ENCODE data around the gene DMAC2. TPM values are rescaled to one million over a fixed set of nuclear protein-coding genes. Genes with fewer than 3 reads are reported as not detected.
"Not testable (repeated sequence)": the region's sequence is repeated elsewhere in the genome, so short reads cannot be mapped to it uniquely, and the experiment has no call there.

DMAC2 gene
- total RNA-seq, 1 experiment from 2014 or later = 99.0 TPM

GRCh38 chr19:41422955-41423354 lies 16.8 kb downstream of the DMAC2 start:
- no peak for DNase-seq (ENCODE audit: low read depth)

GRCh38 chr19:41422456-41422855 lies 17.3 kb downstream of the DMAC2 start:
- no peak for DNase-seq (ENCODE audit: low read depth)

GRCh38 chr19:41421973-41422372 lies 17.7 kb downstream of the DMAC2 start:
- DNase-seq (ENCODE audit: low read depth) = no peak

GRCh38 chr19:41421314-41421713 lies 18.4 kb downstream of the DMAC2 start:
- no peak for DNase-seq (ENCODE audit: low read depth)

- no peak for DNase-seq (ENCODE audit: low read depth)
Measured at GRCh38 chr19:41420101-41420880, 19.4 kb downstream of the DMAC2 start.

- DNase-seq (ENCODE audit: low read depth) = no peak
Measured at GRCh38 chr19:41416194-41416674, 23.5 kb downstream of the DMAC2 start.

GRCh38 chr19:41415154-41415571 lies 24.5 kb downstream of the DMAC2 start:
- DNase-seq (ENCODE audit: low read depth) = no peak

GRCh38 chr19:41414461-41414860 lies 25.3 kb downstream of the DMAC2 start:
- DNase-seq (ENCODE audit: low read depth) = no peak

GRCh38 chr19:41413947-41414346 lies 25.8 kb downstream of the DMAC2 start:
- no peak for DNase-seq (ENCODE audit: low read depth)

GRCh38 chr19:41412953-41413352 lies 26.8 kb downstream of the DMAC2 start:
- no peak for DNase-seq (ENCODE audit: low read depth)

GRCh38 chr19:41411968-41412265 lies 27.8 kb downstream of the DMAC2 start:
- no peak for DNase-seq (ENCODE audit: low read depth)

GRCh38 chr19:41411100-41411967 lies 28.4 kb downstream of the DMAC2 start:
- no peak for DNase-seq (ENCODE audit: low read depth)

GRCh38 chr19:41410336-41411054 lies 29.2 kb downstream of the DMAC2 start:
- no peak for DNase-seq (ENCODE audit: low read depth)

GRCh38 chr19:41409288-41409687 lies 30.4 kb downstream of the DMAC2 start:
- DNase-seq (ENCODE audit: low read depth) = peak; percentile 56

GRCh38 chr19:41408846-41409245 lies 30.9 kb downstream of the DMAC2 start:
- not testable (repeated sequence) for DNase-seq (ENCODE audit: low read depth)

GRCh38 chr19:41408256-41408655 lies 31.5 kb downstream of the DMAC2 start:
- no peak for DNase-seq (ENCODE audit: low read depth)

- no peak for DNase-seq (ENCODE audit: low read depth)
Measured at GRCh38 chr19:41407271-41407670, 32.4 kb downstream of the DMAC2 start.

- no peak for DNase-seq (ENCODE audit: low read depth)
Measured at GRCh38 chr19:41405776-41406175, 33.9 kb downstream of the DMAC2 start.

- DNase-seq (ENCODE audit: low read depth) = no peak
Measured at GRCh38 chr19:41403181-41403970, 36.3 kb downstream of the DMAC2 start.

GRCh38 chr19:41402010-41402409 lies 37.7 kb downstream of the DMAC2 start:
- no peak for DNase-seq (ENCODE audit: low read depth)

- no peak for DNase-seq (ENCODE audit: low read depth)
Measured at GRCh38 chr19:41401483-41401882, 38.2 kb downstream of the DMAC2 start.

Measured in Daoy (cell line).